ENCODE measurements around the gene LRP11. TPM values are rescaled to one million over a fixed set of nuclear protein-coding genes. Genes with fewer than 3 reads are reported as not detected.
A peak's percentile ranks its signal among the peaks of the same experiment; 100 is the strongest.

LRP11 gene
- total and polyA plus RNA-seq, 2 of the 13 experiments (the other 11 are each of a cell fraction or from before 2014, with no cell fraction given) = 32.4 to 48.9 TPM

DNA sequence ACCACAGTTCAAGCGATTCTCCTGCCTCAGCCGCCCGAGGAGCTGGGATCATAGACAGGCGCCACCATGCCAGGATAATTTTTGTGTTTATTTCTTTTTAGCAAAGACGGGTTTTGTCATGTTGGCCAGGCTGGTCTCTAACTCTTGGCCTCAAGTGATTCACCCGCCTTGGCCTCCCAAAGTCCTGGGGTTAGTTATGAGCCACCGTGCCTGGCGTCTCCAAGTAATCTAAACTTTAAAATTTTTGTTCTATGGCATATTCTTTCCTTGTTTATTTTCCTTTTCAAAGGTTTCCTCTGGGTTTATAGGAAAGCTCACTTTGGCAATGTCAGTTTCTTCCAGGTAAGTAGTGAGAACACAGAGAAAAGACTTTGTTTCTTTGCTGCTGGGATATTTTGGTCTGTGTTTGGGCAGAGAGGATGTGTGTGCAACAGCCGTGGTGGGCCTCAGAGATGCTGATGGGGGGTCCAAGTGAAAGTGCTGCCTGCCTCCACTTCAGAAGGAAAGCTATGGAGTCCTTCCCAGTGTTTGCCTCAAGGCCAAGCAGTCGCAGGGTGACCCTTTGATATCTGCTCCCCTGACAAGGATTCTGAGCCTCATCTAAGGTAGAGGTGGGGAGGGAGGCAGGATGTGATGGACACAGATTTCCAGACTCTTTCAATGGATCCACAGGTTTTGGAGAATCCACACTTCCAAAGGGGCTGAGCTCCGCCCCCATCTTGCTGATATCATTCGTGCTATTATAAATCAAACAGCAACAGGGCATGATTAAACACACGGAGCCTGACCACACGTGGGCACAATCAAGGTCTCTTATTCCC, 2.3 kb downstream of the LRP11 start (continued):
- TF ChIP-seq, protein P1, sequence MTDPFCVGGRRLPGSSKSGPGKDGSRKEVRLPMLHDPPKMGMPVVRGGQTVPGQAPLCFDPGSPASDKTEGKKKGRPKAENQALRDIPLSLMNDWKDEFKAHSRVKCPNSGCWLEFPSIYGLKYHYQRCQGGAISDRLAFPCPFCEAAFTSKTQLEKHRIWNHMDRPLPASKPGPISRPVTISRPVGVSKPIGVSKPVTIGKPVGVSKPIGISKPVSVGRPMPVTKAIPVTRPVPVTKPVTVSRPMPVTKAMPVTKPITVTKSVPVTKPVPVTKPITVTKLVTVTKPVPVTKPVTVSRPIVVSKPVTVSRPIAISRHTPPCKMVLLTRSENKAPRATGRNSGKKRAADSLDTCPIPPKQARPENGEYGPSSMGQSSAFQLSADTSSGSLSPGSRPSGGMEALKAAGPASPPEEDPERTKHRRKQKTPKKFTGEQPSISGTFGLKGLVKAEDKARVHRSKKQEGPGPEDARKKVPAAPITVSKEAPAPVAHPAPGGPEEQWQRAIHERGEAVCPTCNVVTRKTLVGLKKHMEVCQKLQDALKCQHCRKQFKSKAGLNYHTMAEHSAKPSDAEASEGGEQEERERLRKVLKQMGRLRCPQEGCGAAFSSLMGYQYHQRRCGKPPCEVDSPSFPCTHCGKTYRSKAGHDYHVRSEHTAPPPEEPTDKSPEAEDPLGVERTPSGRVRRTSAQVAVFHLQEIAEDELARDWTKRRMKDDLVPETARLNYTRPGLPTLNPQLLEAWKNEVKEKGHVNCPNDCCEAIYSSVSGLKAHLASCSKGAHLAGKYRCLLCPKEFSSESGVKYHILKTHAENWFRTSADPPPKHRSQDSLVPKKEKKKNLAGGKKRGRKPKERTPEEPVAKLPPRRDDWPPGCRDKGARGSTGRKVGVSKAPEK (CRISPR knock-in tag; IDR thresholded peaks at IDR 0.05; ENCODE audit: borderline replicate concordance) = 0 out of 2 replicates have a peak, but pooled peaks have one; percentile 27
- TF ChIP-seq ZNF614 (CRISPR knock-in tag; IDR thresholded peaks at IDR 0.05; ENCODE audit: borderline replicate concordance) (no peak), YY1 (IDR thresholded peaks at IDR 0.05; ENCODE audit: insufficient read depth, insufficient replicate concordance, low read depth, low read length) (peak; percentile 18), ZNF33A (CRISPR knock-in tag; IDR thresholded peaks at IDR 0.05; ENCODE audit: borderline replicate concordance) (no peak), MYNN (CRISPR knock-in tag; IDR thresholded peaks at IDR 0.05; ENCODE audit: low read depth) (no peak), ZNF530 (CRISPR knock-in tag; IDR thresholded peaks at IDR 0.05; ENCODE audit: low read depth) (no peak), ISL2 (CRISPR knock-in tag; IDR thresholded peaks at IDR 0.05) (no peak)
- TF ChIP-seq, protein P2, sequence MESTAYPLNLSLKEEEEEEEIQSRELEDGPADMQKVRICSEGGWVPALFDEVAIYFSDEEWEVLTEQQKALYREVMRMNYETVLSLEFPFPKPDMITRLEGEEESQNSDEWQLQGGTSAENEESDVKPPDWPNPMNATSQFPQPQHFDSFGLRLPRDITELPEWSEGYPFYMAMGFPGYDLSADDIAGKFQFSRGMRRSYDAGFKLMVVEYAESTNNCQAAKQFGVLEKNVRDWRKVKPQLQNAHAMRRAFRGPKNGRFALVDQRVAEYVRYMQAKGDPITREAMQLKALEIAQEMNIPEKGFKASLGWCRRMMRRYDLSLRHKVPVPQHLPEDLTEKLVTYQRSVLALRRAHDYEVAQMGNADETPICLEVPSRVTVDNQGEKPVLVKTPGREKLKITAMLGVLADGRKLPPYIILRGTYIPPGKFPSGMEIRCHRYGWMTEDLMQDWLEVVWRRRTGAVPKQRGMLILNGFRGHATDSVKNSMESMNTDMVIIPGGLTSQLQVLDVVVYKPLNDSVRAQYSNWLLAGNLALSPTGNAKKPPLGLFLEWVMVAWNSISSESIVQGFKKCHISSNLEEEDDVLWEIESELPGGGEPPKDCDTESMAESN (CRISPR knock-in tag; conservative IDR thresholded peaks at IDR 0.05) = 0 out of 2 replicates have a peak, but pooled peaks have one; percentile 46
- TF ChIP-seq, protein P3, sequence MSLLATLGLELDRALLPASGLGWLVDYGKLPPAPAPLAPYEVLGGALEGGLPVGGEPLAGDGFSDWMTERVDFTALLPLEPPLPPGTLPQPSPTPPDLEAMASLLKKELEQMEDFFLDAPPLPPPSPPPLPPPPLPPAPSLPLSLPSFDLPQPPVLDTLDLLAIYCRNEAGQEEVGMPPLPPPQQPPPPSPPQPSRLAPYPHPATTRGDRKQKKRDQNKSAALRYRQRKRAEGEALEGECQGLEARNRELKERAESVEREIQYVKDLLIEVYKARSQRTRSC (CRISPR knock-in tag; IDR thresholded peaks at IDR 0.05; ENCODE audit: low read depth) = no peak
- TF ChIP-seq, protein P4, sequence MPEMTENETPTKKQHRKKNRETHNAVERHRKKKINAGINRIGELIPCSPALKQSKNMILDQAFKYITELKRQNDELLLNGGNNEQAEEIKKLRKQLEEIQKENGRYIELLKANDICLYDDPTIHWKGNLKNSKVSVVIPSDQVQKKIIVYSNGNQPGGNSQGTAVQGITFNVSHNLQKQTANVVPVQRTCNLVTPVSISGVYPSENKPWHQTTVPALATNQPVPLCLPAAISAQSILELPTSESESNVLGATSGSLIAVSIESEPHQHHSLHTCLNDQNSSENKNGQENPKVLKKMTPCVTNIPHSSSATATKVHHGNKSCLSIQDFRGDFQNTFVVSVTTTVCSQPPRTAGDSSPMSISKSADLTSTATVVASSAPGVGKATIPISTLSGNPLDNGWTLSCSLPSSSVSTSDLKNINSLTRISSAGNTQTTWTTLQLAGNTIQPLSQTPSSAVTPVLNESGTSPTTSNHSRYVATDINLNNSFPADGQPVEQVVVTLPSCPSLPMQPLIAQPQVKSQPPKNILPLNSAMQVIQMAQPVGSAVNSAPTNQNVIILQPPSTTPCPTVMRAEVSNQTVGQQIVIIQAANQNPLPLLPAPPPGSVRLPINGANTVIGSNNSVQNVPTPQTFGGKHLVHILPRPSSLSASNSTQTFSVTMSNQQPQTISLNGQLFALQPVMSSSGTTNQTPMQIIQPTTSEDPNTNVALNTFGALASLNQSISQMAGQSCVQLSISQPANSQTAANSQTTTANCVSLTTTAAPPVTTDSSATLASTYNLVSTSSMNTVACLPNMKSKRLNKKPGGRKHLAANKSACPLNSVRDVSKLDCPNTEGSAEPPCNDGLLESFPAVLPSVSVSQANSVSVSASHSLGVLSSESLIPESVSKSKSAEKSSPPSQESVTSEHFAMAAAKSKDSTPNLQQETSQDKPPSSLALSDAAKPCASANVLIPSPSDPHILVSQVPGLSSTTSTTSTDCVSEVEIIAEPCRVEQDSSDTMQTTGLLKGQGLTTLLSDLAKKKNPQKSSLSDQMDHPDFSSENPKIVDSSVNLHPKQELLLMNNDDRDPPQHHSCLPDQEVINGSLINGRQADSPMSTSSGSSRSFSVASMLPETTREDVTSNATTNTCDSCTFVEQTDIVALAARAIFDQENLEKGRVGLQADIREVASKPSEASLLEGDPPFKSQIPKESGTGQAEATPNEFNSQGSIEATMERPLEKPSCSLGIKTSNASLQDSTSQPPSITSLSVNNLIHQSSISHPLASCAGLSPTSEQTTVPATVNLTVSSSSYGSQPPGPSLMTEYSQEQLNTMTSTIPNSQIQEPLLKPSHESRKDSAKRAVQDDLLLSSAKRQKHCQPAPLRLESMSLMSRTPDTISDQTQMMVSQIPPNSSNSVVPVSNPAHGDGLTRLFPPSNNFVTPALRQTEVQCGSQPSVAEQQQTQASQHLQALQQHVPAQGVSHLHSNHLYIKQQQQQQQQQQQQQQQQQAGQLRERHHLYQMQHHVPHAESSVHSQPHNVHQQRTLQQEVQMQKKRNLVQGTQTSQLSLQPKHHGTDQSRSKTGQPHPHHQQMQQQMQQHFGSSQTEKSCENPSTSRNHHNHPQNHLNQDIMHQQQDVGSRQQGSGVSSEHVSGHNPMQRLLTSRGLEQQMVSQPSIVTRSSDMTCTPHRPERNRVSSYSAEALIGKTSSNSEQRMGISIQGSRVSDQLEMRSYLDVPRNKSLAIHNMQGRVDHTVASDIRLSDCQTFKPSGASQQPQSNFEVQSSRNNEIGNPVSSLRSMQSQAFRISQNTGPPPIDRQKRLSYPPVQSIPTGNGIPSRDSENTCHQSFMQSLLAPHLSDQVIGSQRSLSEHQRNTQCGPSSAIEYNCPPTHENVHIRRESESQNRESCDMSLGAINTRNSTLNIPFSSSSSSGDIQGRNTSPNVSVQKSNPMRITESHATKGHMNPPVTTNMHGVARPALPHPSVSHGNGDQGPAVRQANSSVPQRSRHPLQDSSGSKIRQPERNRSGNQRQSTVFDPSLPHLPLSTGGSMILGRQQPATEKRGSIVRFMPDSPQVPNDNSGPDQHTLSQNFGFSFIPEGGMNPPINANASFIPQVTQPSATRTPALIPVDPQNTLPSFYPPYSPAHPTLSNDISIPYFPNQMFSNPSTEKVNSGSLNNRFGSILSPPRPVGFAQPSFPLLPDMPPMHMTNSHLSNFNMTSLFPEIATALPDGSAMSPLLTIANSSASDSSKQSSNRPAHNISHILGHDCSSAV (CRISPR knock-in tag; IDR thresholded peaks at IDR 0.05; ENCODE audit: borderline replicate concordance) = no peak
- TF ChIP-seq, protein P5, sequence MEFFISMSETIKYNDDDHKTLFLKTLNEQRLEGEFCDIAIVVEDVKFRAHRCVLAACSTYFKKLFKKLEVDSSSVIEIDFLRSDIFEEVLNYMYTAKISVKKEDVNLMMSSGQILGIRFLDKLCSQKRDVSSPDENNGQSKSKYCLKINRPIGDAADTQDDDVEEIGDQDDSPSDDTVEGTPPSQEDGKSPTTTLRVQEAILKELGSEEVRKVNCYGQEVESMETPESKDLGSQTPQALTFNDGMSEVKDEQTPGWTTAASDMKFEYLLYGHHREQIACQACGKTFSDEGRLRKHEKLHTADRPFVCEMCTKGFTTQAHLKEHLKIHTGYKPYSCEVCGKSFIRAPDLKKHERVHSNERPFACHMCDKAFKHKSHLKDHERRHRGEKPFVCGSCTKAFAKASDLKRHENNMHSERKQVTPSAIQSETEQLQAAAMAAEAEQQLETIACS (CRISPR knock-in tag; IDR thresholded peaks at IDR 0.05) = 0 out of 2 replicates have a peak, but pooled peaks have one; percentile 15
